ENCODE measurements around the gene SH3BGRL2. TPM values are rescaled to one million over a fixed set of nuclear protein-coding genes. Genes with fewer than 3 reads are reported as not detected.

SH3BGRL2 gene
- total RNA-seq, 4 donors from 2014 or later = 34.2 to 102 (median 56.6) TPM

DNA sequence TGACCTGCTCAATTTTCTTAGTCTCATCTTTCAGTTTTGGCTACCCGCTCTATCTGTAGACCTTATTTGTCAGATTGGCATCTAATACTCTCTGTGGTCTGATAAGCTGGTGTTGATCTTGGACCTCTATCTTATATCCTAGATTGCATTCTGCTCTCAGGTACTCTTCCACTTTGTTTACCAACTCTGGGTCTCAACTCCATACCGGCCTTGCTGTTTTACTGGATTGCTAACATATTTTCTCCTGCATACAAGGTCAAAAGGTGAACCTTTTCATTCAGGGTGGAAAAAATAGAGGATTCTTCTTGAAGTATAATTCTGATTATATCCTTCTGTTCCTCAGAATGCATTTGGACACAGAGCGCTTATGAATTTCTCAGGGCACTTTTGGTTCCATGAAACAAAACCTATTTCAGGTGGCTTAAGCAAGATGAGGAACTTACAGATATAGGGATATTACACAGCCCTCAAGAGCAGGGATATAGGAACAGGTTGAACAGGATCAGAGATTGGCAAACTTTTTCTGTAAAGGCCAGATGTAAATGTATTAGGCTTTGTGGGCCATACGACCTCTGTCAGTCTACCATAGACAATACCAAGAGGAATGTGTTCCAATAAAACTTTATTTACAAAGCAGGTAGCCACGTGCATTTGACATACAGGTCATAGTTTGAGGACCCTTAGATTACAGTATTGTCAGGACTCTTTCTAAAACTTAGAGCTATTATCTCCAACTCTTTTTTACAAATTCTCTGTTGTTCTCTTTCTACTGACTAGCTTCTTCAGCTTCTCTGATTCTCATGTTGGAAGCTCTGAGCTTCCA lies 2.5 kb upstream of the SH3BGRL2 start:
- no peak overlapping the region for H3K4me3 ChIP-seq
- H3K27ac ChIP-seq = peak overlapping the region in 3 of 4 donors; percentile 21 to 63 (median 29)
- no peak for TF ChIP-seq POLR2A (IDR thresholded peaks at IDR 0.05)
- TF ChIP-seq, protein P1, sequence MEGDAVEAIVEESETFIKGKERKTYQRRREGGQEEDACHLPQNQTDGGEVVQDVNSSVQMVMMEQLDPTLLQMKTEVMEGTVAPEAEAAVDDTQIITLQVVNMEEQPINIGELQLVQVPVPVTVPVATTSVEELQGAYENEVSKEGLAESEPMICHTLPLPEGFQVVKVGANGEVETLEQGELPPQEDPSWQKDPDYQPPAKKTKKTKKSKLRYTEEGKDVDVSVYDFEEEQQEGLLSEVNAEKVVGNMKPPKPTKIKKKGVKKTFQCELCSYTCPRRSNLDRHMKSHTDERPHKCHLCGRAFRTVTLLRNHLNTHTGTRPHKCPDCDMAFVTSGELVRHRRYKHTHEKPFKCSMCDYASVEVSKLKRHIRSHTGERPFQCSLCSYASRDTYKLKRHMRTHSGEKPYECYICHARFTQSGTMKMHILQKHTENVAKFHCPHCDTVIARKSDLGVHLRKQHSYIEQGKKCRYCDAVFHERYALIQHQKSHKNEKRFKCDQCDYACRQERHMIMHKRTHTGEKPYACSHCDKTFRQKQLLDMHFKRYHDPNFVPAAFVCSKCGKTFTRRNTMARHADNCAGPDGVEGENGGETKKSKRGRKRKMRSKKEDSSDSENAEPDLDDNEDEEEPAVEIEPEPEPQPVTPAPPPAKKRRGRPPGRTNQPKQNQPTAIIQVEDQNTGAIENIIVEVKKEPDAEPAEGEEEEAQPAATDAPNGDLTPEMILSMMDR (IDR thresholded peaks at IDR 0.05) = no peak
- no peaks in the 10 kb centered on the region for H3K36me3 ChIP-seq
- peaks cover 0 to 6% (median 0%) of the 10 kb centered on the region in 4 donors for H3K27me3 ChIP-seq
- WGBS, 2 donors = 78 to 84% methylated on average over 5 of the region's 5 CpGs
- H3K4me1 ChIP-seq = peaks cover 0 to 14% (median 3%) of the 10 kb centered on the region in 3 donors
- intact Hi-C loops (cut with DNase I) = no loop called here
- no peak for DNase-seq
- no peaks in the 10 kb centered on the region for H3K9me3 ChIP-seq

DNA sequence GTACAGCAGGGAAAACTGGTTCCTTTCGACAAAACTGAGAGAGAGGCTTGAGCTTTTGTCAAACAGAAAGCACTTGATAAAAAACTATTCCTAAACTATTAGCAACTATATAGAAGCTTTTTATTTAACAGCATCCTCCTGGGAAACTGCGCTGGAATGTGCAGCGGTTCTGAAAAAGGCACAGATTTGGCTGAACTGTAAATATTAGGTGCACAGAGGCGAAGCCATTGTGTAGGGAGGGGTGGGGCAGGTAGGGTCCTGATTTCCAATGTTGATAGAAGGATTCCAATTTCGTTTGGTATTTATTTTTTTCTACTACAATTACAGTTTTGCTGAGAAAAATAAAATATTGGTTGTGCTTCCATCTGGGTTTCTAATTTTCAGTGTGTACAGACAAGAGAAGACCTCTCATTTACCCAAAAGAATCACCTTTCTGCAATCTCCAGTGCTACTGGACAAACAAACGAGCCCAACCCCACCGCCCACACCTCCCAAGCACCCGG lies 698 bp upstream of the SH3BGRL2 start:
- Histone ChIP-seq H3K4me1 (peaks cover 0 to 24% (median 3%) of the 10 kb centered on the region in 3 donors), H3K36me3 (no peaks in the 10 kb centered on the region), H3K27ac (peak overlapping the region; percentile 83 to 86 (median 85)), H3K9me3 (no peaks in the 10 kb centered on the region), H3K27me3 (peaks cover 0 to 6% (median 0%) of the 10 kb centered on the region in 4 donors), H3K4me3 (peak overlapping the region; percentile 75 to 94 (median 83))
- WGBS, 2 donors = 38 to 42% methylated on average over 7 to 8 of the region's 8 CpGs
- TF ChIP-seq, protein P1 (IDR thresholded peaks at IDR 0.05) = no peak
- no peak for TF ChIP-seq POLR2A (IDR thresholded peaks at IDR 0.05)
- no peak for DNase-seq
- intact Hi-C loops (cut with DNase I) = no loop called here

DNA sequence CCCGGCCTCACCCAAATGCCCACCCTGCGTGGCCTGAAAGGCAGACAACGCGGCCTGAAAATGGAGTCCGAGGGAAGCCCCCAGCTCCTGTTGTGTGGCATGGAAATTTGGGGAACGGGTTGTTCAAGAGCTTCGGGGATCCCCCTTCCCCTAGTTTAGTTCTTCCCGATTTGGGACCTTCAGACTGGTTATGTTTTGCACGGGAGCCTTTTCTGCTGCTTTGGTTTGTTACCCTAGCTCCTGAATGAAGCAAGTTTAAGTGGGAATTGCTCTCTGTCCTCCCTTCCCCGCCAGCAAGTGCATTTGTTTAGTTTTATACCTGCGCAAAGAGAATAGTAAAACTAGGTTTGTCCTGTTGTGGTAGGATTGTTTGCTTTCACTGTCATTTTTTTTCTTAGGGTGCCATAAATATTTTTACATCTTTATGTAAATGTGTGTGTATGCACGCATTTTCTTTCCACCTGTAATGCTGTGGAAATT lies 604 bp downstream of the SH3BGRL2 start:
- H3K27ac ChIP-seq = peak overlapping the region; percentile 83 to 86 (median 85)
- peaks cover 0 to 27% (median 3%) of the 10 kb centered on the region in 3 donors for H3K4me1 ChIP-seq
- TF ChIP-seq POLR2A (IDR thresholded peaks at IDR 0.05) = no peak
- TF ChIP-seq, protein P1 (IDR thresholded peaks at IDR 0.05) = no peak
- WGBS, 2 donors = 10 to 15% methylated on average over 6 to 12 of the region's 12 CpGs
- intact Hi-C loops (cut with DNase I) = no loop called here
- no peaks in the 10 kb centered on the region for H3K36me3 ChIP-seq
- H3K4me3 ChIP-seq = peak overlapping the region; percentile 75 to 94 (median 83)
- no peaks in the 10 kb centered on the region for H3K9me3 ChIP-seq
- H3K27me3 ChIP-seq = peaks cover 0 to 6% (median 0%) of the 10 kb centered on the region in 4 donors
- no peak for DNase-seq

DNA sequence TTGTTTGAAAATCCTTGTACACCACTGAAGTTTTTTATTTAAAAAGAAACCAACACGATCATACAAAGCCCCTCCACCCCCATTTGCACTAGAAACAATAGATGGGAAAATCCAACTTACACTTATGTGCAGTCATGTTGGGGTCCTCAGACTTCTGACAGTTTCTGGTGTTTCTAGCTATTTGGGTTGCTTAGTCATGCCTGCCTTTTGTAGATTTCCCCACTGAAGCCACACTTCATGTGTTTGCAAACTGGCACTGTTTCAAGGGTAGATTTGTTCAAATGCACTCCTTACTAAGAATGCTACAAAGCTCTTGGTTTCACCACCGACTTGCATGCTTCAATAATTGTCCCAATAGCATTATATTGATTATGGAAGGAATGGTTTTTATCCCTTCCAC lies 1.5 kb downstream of the SH3BGRL2 start:
- WGBS, 2 donors = 29 to 41% methylated on average over 2 of the region's 2 CpGs
- no peak for TF ChIP-seq POLR2A (IDR thresholded peaks at IDR 0.05)
- TF ChIP-seq, protein P1 (IDR thresholded peaks at IDR 0.05) = no peak
- Histone ChIP-seq H3K36me3 (no peaks in the 10 kb centered on the region), H3K27ac (peak overlapping the region in 2 of 4 donors; percentile 86), H3K4me3 (peak overlapping the region in 3 of 4 donors; percentile 75 to 94 (median 79)), H3K9me3 (no peaks in the 10 kb centered on the region), H3K4me1 (peaks cover 0 to 27% (median 3%) of the 10 kb centered on the region in 3 donors), H3K27me3 (peaks cover 0 to 6% (median 0%) of the 10 kb centered on the region in 4 donors)
- DNase-seq = no peak
- intact Hi-C loops (cut with DNase I) = no loop called here
